Activated gamma-delta T cell treated with Interleukin-2 at 50 U/mL for 16 hours (primary cell): ENCODE results near the gene PTPRT.

Experiments
- DNase-seq: peaks from one replicate; pipeline ENCODE4 v3.0.0-alpha.2; 2020

Gene PTPRT

DNA sequence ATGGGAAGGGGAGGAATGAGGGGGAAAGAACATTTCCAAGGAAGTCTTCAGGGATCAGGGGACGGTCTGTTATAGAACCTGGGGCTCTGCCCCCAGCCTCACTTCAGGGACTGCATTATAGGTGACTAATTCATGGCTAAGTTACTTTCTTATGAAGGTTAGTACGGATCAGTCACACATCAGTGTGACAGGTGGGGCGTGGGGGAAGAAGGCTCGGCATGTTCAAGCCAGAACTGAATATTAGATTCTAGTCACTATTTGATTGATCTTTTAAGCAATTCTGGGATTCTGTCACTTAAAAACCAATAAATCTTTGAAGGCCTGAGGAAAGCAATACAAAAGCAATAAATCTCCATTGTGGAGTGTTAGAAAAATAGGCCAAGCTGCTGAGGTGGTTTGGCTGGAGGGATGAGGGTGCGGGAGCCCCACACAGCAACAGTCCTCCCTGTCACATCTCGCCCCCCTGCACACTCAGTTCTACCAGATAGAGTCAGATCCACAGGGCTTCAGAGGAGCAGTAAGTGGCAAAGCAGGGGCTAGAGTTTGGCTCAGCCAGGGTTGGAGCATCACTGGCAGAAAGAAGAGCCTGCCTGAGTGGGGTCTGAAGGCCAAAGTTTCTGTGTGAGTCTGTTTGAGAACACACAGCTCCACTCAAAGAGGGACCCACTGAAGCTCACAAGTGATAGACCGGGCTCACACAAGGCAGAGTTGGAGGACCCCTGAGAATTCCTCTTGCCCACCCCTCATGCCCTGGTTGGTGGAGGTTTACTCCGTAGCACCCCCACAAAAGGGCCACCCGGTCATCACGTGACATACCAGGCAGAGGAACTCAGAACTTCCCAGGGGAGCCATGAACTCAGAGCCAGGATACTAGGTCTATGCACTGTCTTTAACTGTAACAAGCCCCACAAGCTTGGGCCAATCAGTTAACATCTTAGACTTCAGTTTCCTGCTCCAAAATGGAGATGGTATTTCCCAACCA lies 843.2 kb downstream of the PTPRT start:
- no peak for DNase-seq

DNA sequence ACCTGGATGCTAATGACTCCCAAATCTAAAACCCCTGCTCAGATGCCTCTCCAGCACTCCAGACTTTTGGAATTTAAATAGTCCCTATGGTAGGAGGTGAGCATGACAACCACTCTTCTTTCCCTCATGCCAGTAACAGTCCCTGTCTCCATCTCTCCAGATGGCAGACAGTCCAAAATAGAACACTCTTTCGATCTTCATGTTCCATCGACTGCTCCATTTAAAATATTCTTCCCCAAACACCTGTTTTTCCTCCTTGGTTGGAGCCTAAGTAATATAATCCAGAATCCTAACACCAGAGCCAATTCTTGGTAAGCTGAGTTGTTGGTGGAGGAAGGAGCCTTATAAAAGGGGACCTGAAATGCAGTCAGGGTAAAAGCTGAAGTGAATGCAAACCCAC lies 848.1 kb downstream of the PTPRT start:
- DNase-seq, result no peak

DNA sequence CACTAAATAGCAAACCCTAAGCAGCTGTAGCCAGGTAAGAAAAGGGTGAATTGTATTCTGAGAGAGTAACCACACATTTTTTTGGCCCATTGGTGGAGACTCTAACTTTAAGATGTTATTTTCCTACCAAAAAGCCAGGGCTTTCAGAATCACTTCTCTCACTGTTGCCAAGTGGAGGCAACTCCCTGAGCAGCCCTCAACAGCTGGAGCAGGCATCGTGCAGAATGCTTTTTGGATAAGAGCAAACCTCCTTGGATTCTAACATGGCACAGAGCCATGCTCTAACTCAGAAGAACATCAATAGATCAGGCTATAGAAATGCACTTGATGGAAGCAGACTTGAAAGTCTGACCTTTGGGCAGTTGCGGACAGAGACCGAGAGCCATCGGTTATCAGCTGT lies 849.3 kb downstream of the PTPRT start:
- no peak for DNase-seq

DNA sequence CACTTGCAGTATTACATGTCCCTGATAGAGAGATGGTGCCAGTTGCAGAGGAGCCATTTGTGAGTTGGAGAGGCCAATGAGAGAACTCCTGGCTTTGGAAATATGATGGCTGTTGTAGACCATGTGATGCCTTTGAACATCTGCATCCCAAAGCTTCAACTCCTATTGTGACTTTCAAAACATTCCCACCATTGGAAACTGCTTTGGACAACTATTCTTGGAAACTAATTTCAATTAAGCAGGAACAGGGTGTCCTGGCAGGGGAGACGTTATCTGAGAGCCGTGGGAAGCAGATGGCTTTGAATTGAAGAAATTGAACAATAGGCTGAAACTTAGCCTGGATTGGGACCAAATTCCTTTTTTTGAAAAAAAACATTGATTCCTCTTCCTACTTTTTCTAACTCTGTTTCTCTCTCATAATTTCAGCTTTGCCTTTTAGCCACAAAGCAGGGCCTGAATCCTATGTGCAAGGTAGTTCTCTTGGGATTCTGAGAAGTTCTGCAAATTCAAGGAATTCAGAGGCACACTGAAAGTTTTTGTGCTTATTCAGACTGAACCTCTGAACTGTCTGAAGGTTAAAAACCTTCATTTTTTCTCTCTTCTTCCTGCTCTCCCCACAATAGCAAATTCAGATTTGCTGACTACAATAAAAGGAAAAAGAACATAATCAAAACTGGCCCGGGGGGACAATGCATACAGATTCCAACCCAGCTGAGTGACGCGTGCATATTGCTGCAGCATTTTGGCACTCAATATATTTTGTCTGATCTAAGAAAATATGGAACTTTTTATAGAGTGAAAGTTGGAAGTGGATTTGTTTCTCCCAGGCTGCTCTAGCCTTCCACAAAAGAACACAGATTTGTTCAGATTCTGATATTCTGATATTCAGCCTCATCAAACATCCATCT lies 851.2 kb downstream of the PTPRT start:
- DNase-seq, result no peak

DNA sequence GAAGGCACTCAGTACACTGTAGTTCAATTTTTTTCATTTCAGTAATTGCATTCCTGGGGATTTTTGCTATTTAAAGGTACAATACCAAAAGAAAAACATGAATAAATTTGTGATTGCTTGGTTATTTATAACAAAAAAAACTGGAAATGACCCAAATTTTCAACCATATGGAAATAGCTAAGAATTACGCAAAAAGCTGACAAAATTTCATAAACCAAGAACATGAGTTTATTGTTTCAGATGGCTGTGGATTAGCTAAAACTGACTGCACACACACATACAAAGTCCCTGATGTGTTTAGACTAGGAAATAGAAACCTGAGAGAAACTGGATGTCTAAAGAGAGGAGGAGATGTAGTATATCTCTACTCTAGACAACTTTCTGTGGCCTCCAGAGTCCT lies 853.1 kb downstream of the PTPRT start:
- no peak for DNase-seq

DNA sequence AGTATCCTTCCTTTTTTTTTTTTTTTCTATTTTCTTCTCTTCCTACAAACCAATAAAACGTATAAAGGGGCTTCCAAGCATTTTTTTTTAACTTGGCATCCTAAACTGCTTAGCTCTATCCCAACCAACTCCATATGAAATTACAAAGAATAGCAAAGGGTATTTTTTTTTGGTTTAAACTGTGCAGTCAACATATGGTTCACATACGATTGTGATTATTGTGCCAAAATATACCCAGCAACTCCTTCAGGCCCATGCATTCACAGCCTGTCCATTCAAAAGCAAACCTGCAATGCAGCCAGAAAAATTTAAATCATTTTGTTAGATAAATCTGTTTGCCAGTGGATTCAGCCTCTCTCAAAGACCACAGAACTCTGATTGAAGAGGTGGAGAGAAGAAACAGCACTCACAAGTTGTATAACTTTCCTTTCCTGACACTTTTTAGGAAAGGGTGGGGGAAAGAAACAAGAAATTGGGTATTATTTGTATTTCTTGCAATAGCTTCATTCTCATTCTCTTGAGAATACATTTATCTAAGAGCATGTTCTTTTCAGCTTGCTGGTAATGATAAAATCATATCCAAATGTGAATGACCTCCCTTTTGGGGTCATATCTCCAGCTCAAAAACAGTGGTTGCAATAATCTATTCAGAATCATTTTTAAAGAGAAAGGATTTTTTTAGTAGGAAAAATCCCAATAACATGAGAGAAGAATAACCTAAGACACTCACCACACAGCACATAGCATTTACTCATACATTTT lies 870.3 kb downstream of the PTPRT start:
- DNase-seq, result no peak

DNA sequence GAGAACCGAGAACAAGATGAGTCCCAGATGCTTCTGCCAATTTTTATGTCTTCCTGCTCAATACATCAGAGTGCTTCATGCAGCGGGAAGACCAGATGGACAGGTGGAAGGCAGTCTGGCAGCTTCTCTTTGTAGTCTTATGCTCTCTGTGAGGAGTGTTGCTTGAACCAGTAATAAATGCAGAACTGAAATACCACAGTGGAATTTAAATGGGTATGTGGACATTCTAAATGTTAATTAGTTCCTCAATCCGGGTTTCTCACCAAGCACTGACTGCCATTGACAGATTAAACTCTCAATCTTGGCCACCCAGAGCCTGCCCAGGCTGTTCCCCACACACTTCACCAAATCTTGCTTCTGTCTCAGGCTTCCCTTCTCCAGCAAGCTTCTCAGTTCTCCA lies 876.0 kb downstream of the PTPRT start:
- DNase-seq, result no peak

DNA sequence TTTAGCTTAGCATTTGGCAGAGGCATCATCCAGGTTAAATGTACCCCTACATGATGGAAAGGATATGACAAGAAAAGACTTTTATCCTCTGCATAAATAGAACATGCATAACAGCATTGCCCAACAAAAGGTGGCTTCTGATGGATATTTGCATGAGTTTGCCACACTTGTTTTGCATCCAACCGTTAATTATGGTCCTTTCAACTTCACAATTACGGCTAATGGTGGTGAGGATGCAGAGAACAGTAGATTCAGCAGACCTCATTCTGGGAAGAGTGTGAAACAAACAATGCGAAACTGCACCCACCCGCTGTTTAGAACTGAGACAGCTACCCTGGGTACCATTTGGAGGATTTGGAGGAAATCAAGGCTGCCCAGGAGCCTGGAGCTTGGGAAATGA lies 880.7 kb downstream of the PTPRT start:
- DNase-seq, result no peak

DNA sequence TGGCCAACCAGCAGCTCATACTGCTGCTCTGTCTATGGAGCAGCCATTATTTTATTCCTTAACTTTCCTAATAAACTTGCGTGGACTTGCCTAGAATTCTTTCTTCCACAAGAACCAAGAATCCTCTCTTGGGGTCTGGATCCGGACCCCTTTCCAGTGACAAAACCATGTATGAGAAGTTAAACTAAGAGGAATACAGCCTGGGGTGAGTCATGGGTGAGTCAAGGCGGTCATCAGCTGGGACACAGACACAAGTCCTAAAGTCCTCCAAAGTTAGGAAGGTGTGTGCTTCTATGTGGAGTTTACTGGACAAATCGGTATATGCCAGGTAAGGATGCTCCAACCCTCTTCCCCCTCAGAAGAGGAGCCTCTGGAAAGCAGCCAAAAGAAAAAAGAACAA lies 881.5 kb downstream of the PTPRT start:
- no peak for DNase-seq

DNA sequence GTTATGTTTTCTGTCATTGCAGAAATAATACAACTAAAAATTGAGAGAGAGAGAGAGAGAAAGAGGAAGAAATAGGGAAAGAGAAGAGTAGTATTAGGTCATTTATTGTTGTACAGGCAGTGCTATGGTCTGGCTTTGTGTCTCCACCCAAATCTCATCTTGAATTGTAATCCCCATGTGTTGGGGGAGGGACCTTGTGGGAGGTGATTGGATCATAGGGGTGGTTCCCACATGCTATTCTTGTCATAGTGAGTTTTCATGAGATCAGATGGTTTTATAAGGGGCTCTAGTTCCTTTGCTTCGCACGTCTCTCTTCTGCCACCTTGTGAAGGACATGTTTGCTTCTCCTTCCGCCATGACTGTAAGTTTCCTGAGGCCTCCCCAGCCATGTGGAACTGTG lies 894.1 kb downstream of the PTPRT start:
- no peak for DNase-seq

DNA sequence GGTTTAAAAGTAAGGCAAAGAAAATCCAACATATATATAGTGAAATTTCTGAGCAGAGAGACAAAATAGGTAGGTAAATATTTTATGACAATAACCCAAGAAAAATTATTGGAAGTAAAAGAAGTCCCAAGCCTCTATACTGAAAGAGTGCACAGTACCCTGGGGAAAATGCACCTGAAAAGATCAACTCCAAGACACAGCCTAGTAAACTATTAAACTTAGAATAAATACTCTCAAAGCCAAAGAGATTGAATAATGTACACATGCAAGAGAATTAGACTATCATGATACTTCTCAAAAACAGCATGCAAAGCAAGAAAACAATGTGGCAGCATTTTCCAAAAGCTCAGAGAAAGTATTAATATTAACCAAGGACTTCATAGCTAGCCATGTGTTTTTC lies 894.7 kb downstream of the PTPRT start:
- no peak for DNase-seq

DNA sequence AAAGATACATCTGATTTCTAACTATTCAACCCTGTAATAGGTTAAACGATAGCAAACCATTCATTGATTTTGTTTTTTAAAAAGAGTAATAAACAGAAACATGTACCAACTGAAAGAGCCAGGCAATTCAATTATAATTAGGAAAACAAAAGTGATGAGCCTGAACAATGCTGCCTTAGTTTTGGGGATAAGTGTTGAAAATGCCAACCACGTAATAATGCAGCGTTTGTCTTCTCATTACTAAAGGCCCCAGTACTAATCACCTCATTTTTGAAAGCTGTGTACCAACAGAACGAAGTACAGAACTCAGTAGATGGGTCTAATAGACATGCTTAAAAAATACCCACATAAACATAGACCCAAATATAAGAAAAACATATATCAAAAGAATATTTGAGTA lies 907.9 kb downstream of the PTPRT start:
- no peak for DNase-seq

DNA sequence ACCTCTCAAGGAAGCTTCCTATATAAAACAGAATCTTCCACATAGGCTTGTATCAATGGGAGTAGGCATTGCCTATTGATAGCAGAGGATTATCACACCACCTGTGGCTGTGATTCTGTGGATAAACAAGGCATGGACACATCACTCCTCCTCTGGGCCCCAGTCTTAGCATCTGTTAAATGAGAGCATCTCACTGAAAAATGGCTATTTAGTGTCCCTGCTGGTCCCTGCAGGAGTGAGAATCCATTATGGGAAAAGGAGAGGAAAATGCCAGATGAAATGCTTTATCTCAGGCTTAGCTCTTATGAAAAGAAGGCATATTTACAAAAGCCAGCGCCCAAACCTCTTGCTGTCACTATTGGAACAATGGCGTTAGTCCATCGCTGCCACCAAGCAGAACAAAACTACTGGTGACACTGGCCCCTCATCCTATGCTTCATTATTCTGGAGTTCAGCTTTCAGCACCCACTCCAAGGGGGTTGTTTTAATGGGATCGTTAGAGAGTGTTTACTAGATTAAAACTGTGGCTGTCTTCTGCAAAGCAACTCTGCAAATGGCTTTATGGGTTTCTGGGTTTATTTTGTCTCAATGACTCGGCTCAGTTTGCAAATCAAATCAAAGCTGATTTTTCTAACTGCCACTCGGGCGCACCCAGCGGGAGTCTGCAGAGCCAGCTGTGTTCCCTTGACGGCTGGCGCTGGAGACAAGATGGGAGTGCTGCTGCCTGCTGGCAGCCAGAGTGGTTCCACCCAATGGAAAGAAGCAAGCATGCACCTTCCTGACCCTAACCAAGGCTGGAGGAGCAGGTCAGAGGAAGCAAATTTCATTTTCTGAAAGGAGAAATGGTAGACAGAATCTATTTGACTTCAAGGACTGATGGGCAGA lies 912.7 kb downstream of the PTPRT start:
- no peak for DNase-seq

DNA sequence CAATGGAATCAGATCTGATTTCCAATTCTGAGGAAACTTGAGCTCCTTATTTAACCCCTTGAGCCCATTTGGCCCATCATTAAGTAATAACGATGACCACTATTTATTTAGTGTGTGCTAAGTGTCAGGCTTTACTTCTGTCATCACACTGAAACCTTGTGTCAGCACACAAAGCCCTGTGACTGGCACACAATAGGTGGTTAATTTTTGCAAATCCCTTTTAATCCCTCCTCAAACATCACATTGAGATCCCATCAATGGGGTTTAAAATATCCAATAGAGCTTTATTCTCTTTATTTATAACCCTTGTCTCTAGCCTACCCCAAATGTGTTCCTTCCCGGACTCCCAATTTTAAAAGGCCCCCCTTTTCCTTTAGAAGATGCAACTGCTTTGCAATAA lies 914.7 kb downstream of the PTPRT start:
- DNase-seq, result no peak

DNA sequence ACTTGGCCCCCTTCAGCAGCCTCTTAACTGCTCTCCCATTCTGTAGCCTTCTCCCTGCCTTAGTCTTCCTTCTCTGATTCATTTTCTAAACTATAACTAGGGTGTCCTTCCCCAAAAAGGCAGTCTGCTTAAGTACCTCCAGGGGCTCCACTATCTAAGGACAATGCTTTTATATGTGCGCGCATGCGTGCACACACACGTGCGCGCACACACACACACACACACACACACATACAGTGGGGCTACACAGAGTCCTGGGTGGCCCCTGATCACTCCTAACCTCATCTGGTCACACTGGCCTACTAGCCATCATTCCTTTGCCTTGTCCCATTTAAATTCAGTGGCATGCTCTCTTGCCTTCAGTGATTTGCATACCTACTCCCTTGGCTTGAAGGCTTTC lies 917.2 kb downstream of the PTPRT start:
- DNase-seq, result no peak

DNA sequence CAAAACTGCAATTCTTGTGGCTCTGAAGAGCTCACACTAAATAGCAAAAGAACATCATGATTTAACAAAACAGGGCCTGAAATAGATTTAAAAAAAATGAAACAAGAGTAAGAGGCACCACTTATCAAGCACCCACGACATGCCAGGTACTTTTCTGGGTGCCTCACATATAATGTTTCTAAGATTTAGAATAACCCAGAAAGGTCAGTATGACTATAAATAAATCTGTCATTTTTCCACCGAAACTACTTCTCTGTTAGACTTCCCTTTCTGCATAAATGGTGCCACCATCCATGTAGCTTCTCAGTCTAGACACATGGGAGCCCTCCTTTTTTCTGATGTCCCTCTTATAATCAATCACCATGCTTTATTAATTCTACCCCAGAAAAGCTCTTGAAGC lies 919.2 kb downstream of the PTPRT start:
- DNase-seq, result no peak

DNA sequence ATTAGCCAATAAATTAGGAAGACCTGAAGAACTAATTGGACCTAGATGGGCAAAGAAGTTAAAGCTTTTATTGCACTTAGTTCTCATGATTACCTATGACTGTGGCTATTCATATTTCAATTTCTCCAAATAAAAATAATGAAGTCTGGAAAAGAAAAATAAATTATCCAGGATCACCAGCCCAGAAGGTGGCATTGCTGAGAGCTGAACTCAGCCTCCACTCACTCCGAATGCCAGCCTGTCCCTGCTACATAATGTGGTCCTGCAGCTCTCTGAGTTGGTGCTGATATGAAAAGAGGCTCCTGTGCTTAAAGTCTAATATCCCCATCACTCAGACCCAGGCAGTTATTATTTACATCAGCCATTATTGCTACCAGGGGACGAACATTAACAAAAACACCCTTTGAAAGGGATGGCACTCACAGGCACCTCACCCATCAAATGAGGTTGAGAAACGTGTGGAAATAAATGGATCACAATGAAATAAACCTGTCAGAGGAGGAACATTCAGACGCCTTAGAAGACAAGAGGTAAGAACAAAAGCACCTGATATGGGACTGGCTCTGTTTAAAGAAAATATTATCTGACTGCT lies 921.8 kb downstream of the PTPRT start:
- DNase-seq, result no peak

DNA sequence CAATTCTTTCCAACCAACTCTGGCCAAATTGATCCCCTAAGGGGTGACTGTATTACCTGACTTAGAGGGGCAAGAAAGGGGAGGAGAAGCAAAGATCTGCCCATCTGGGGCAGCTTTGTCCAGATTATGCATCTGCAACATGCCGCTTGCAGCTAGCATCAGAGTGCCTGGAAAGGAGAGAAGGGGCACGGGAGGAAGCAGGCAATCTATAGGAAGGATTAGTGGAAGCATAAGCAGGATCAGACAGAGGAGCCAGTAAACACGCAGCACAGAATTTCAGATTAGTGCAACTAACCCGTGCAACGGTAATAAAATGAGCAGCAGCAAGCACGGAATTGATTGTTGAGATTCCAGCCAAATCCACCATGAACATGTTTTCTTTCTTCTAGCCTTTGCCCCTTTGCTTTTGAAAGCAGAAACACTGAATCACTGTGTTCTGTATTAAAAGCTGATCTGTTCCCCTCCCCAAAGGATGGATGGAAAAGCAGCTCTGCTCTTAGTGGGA lies 927.9 kb downstream of the PTPRT start:
- DNase-seq, result no peak

DNA sequence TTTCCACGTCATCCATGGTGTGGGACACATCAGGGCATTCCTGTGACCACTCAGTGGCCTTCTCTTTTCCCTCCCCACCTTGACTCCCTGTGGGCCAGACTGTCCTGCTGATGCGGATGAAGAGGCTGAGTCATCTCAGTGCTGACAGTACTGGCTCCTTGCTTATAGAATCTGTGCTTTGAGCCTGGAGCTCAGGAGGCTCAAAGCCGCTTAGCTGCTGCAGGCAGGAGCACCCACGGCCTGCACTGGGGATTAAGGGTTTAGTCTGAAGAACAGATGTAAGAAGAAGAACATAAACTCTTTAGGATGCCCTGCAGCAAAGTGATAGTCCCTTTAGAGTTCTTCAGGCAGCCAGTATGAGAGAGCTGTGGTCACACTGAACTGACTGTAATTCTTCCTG lies 929.5 kb downstream of the PTPRT start:
- no peak for DNase-seq

DNA sequence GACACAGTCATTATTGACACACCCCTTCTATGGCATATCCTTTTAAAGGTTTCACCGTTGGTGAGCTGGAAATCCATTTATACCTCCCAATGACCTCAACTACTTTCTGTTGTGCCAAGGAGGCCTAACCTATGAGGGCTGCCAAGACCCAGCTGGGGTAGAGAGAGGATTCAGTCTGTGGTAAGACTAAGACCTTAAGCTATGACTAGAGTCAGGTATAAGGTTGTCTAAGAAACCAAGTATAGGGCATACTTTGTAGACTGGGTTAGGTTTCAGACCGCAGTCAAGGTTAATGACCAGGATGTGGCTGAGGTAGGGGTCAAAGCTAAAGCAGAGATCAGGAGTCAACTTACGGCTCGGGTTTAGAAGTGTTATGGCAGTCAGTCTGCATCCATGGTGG lies 930.3 kb downstream of the PTPRT start:
- DNase-seq, result no peak

DNA sequence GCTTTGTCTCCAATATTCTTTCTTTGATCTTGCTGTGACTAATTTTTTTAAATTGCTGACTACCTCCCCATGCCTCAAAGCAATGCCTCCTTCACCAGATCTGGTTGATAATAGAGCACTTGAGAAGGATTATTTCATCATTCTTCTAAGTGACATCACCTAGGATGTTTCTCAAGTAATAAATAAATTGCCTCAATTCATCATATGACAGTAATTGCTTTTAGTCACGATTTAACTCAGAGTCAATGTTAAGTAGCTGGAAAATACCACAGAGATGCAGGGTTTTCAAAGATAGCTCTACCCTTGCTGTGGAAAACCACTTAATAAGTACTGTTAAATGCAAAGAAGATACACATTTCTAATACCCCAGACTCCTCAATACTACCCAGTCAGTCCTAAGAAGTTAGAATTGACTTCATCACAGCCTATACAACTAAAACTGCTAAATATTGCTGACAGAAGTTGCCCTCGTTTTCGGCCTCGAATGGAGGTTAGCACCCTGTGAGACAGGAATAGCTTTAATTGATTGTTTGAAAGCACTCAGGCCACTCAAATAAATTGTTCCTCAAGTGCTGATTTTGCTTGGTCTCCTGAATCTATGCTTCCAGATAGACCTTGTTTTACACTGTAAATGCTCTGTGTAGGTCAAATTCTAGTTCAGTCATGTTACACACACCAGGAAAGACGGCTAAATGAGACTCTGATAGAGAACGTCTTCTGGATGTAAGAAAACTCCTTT lies 931.0 kb downstream of the PTPRT start:
- DNase-seq, result no peak
